Loucy (cell line): ENCODE measurements around the gene CD300C.

Experiments used
- CTCF ChIP-seq: fragments of 200-600 bp; sonication (generic); conservative IDR thresholded peaks from 2 replicates; pipeline ENCODE4 v1.5.1; 2014; ENCODE audit warnings: mild to moderate bottlenecking, antibody characterized with exemption, low read length
- EZH2phosphoT487 ChIP-seq: fragments of 200-600 bp; IDR thresholded peaks from 2 replicates; pipeline ENCODE4 v1.6.1; 2018; ENCODE audit warnings: antibody characterized with exemption, mild to moderate bottlenecking, moderate library complexity, borderline replicate concordance

GRCh38 chr17:74527081-74527480, 18.8 kb downstream of the CD300C start:
- TF ChIP-seq CTCF: no peak
- no peak for TF ChIP-seq EZH2phosphoT487
